Lower leg skin (tissue), 3 donors: ENCODE results near the gene KRTAP5-10.
"Not testable (repeated sequence)": the region's sequence is repeated elsewhere in the genome, so short reads cannot be mapped to it uniquely, and the experiment has no call there.

Source experiments
- POLR2A ChIP-seq, 2 donors: fragments of 450-650 bp; IDR thresholded peaks; one replicate each; pipeline ENCODE4 v1.6.1; 2016 to 2017; ENCODE audit warnings: antibody characterized with exemption in 2 of 2, mild to moderate bottlenecking in 1 of 2, moderate library complexity in 1 of 2
- TF ChIP-seq, protein P1 (sequence below), 3 donors: fragments of 450-650 bp; IDR thresholded peaks; one replicate each; pipeline ENCODE4 v1.5.1; 2016; ENCODE audit warnings: antibody characterized with exemption in 3 of 3, mild to moderate bottlenecking in 3 of 3, moderate library complexity in 2 of 3

DNA sequence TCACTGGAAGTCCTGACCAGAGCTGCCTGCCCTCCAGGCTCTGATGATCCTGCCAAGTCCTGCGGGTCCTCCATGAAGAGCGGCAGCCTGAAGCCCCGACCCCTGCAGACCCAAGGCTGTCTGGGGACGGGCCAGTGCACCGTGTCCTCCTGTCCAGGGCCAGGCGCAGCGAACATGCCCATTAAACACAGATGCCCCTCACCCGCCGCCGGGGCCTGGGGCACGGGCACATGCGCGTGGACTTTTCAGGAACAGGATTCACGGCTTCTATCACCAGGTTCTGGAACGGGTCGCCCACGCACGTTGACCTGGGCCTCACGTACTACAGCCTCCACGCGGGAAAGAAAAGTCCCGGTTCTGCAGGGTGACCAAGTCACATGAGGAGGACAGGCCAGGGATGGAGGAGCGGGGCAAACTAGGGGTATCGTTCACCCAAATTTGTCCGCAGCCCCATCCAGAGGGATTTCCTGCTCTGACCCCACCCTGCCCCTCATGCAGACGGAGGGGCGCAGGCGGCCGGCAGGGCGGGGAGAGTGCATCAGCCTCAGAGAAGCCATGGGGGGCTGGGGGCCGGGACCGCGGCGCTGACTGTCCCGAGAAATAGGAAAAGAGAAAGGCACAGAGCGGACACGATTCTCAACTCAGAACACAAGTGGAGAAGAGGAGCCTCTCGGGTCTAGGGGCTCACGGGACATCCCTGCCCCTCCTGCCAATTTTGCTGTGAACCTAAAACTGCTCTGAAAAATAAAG lies 5.9 kb downstream of the KRTAP5-10 start:
- TF ChIP-seq, protein P1, sequence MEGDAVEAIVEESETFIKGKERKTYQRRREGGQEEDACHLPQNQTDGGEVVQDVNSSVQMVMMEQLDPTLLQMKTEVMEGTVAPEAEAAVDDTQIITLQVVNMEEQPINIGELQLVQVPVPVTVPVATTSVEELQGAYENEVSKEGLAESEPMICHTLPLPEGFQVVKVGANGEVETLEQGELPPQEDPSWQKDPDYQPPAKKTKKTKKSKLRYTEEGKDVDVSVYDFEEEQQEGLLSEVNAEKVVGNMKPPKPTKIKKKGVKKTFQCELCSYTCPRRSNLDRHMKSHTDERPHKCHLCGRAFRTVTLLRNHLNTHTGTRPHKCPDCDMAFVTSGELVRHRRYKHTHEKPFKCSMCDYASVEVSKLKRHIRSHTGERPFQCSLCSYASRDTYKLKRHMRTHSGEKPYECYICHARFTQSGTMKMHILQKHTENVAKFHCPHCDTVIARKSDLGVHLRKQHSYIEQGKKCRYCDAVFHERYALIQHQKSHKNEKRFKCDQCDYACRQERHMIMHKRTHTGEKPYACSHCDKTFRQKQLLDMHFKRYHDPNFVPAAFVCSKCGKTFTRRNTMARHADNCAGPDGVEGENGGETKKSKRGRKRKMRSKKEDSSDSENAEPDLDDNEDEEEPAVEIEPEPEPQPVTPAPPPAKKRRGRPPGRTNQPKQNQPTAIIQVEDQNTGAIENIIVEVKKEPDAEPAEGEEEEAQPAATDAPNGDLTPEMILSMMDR (IDR thresholded peaks at IDR 0.05) = not testable (repeated sequence)
- not testable (repeated sequence) for TF ChIP-seq POLR2A (IDR thresholded peaks at IDR 0.05)
